CD14-positive monocyte (primary cell): ENCODE data around the gene MVB12B. TPM values are rescaled to one million over a fixed set of nuclear protein-coding genes. Genes with fewer than 3 reads are reported as not detected.

Source experiments
- DNase-seq, 3 donors: peaks; one replicate each; pipeline ENCODE4 v3.0.0-alpha.2; 2011 to 2022
- H2AFZ ChIP-seq: 2 replicates; pipeline ENCODE4 v1.6.0; 2012; ENCODE audit warnings: mild to moderate bottlenecking, low read depth, low read length, inconsistent platforms; ENCODE audit not compliant: insufficient read depth, poor library complexity, severe bottlenecking
- H3K27ac ChIP-seq, 2 donors: 1 replicate in 1 of 2; 2 replicates in 1 of 2; pipeline ENCODE4 v1.5.1; 2012 to 2013; ENCODE audit warnings: low read length in 2 of 2, control low read depth in 1 of 2, inconsistent platforms in 1 of 2, low read depth in 1 of 2, mild to moderate bottlenecking in 1 of 2
- H3K27me3 ChIP-seq, 2 donors: one replicate each; pipeline versions ENCODE4 v1.6.0 to v1.6.1; 2011 to 2013; ENCODE audit warnings: low read length in 2 of 2; ENCODE audit not compliant: control insufficient read depth in 2 of 2, insufficient read depth in 2 of 2
- H3K36me3 ChIP-seq, 2 donors: replicated peaks in 1 of 2; 1 replicate in 1 of 2; 2 replicates in 1 of 2; pipeline versions ENCODE4 v1.5.1 to v1.6.1; 2012 to 2013; ENCODE audit warnings: low read length in 2 of 2, control low read depth in 1 of 2, inconsistent platforms in 1 of 2, mild to moderate bottlenecking in 1 of 2; ENCODE audit not compliant: insufficient read depth in 2 of 2, control insufficient read depth in 1 of 2
- H3K4me1 ChIP-seq, 2 donors: 1 replicate in 1 of 2; 2 replicates in 1 of 2; pipeline versions ENCODE4 v1.5.1 to v1.6.1; 2012 to 2013; ENCODE audit warnings: low read length in 2 of 2, control low read depth in 1 of 2, inconsistent platforms in 1 of 2, mild to moderate bottlenecking in 1 of 2, moderate library complexity in 1 of 2; ENCODE audit not compliant: insufficient read depth in 2 of 2, control insufficient read depth in 1 of 2
- H3K4me2 ChIP-seq: replicated peaks from 2 replicates; pipeline ENCODE3; 2012; ENCODE audit warnings: low read length, moderate library complexity, mild to moderate bottlenecking; ENCODE audit not compliant: poor library complexity, severe bottlenecking; ENCODE audit errors: extremely low read depth
- H3K4me3 ChIP-seq, 3 experiments: fragments of 200-600 bp in 1 of 3; sonication (generic) in 1 of 3; replicated peaks in 1 of 3; 1 replicate in 2 of 3; 2 replicates in 1 of 3; pipeline ENCODE4 v1.5.1; 2011 to 2013; ENCODE audit warnings: low read length in 3 of 3, mild to moderate bottlenecking in 3 of 3, control low read depth in 2 of 3, low read depth in 2 of 3, inconsistent platforms in 1 of 3, moderate library complexity in 1 of 3
- H3K79me2 ChIP-seq: 2 replicates; pipeline ENCODE4 v1.6.0; 2012; ENCODE audit warnings: mild to moderate bottlenecking, control low read depth, inconsistent platforms, low read length, moderate library complexity; ENCODE audit not compliant: insufficient read depth
- H3K9ac ChIP-seq: 2 replicates; pipeline ENCODE4 v1.6.0; 2017; ENCODE audit warnings: low read length, mild to moderate bottlenecking; ENCODE audit not compliant: insufficient read depth, poor library complexity, severe bottlenecking
- H3K9me3 ChIP-seq, 2 donors: replicated peaks in 1 of 2; 1 replicate in 1 of 2; 2 replicates in 1 of 2; pipeline versions ENCODE4 v1.5.1 to v1.6.1; 2012 to 2013; ENCODE audit warnings: low read length in 2 of 2, control low read depth in 1 of 2; ENCODE audit not compliant: control insufficient read depth in 1 of 2, insufficient read depth in 1 of 2
- H4K20me1 ChIP-seq: 2 replicates; pipeline ENCODE4 v1.6.0; 2012; ENCODE audit warnings: mild to moderate bottlenecking, low read length, control low read depth, moderate library complexity; ENCODE audit not compliant: insufficient read depth
- H3K27ac Mint-ChIP-seq, 7 donors: one replicate each; pipeline ENCODE4 v1.8.0; 2020; ENCODE audit warnings: mild to moderate bottlenecking in 7 of 7, mixed read lengths in 7 of 7, moderate library complexity in 6 of 7, inconsistent platforms in 2 of 7
- H3K27me3 Mint-ChIP-seq, 3 donors: one replicate each; pipeline ENCODE4 v1.8.0; 2021 to 2022; ENCODE audit warnings: low read depth in 3 of 3, mild to moderate bottlenecking in 3 of 3, mixed read lengths in 3 of 3, moderate library complexity in 3 of 3, inconsistent platforms in 1 of 3
- H3K36me3 Mint-ChIP-seq, 2 donors: one replicate each; pipeline ENCODE4 v1.8.0; 2020; ENCODE audit warnings: mixed read lengths in 2 of 2, inconsistent platforms in 1 of 2, mild to moderate bottlenecking in 1 of 2
- H3K4me1 Mint-ChIP-seq: one replicate; pipeline ENCODE4 v1.8.0; 2020; ENCODE audit warnings: mild to moderate bottlenecking, mixed read lengths
- H3K4me3 Mint-ChIP-seq, 2 donors: one replicate each; pipeline ENCODE4 v1.8.0; 2020; ENCODE audit warnings: mild to moderate bottlenecking in 2 of 2, mixed read lengths in 2 of 2, moderate library complexity in 1 of 2
- H3K9me3 Mint-ChIP-seq, 7 donors: one replicate each; pipeline ENCODE4 v1.8.0; 2020 to 2022; ENCODE audit warnings: mixed read lengths in 7 of 7, mild to moderate bottlenecking in 6 of 7, moderate library complexity in 6 of 7, inconsistent platforms in 2 of 7
- CTCF ChIP-seq: fragments of 200-600 bp; IDR thresholded peaks from one replicate; pipeline ENCODE4 v1.8.0; 2022; ENCODE audit warnings: antibody characterized with exemption, mild to moderate bottlenecking
- WGBS: methylation state at CpG from one replicate; pipeline ENCODE4 v1.1.5; 2013; ENCODE audit warnings: missing lambda C conversion rate; ENCODE audit not compliant: insufficient coverage; 5-methylcytosine and 5-hydroxymethylcytosine counted together
- intact Hi-C, 2 donors: fragments of 100-400 bp; cut with micrococcal nuclease; formaldehyde crosslinking; loops; one replicate each; pipeline versions ENCODE4 v1.15.0 to v1.15.1; 2023
- polyA plus RNA-seq, 3 donors: library from polyadenylated mRNA; depleted of rRNA in 1 of 3; unstranded in 2 of 3; stranded (reverse) in 1 of 3; fragments of 300-500 nt in 2 of 3; fragments of >200 nt in 1 of 3; fragmentation: Illumina TruSeq in 2 of 3; gene quantifications; 1 replicate in 2 of 3; 2 replicates in 1 of 3; pipeline ENCODE4 v1.2.3, GENCODE V29; 2012 to 2021

The MVB12B gene
- polyA plus RNA-seq, 3 donors = 2.8 to 8.1 (median 3.5) TPM

GRCh38 chr9:126448136-126448535 lies 121.5 kb downstream of the MVB12B start:
- Mint-ChIP-seq H3K36me3 (peaks cover 29 to 38% of the 10 kb centered on the region in 2 donors), H3K9me3 (no peaks in the 10 kb centered on the region), H3K4me1 (peaks cover 25% of the 10 kb centered on the region), H3K4me3 (no peak overlapping the region), H3K27ac (peak overlapping the region in 3 of 7 donors; percentile 3 to 41 (median 8)), H3K27me3 (peaks cover 0 to 2% (median 0%) of the 10 kb centered on the region in 3 donors)
- peaks cover 11 to 16% of the 10 kb centered on the region in 2 donors for H3K4me1 ChIP-seq
- H3K9ac ChIP-seq = no peak overlapping the region
- intact Hi-C loops = no loop called here
- H3K4me3 ChIP-seq = no peak overlapping the region
- no peak overlapping the region for H2AFZ ChIP-seq
- no peaks in the 10 kb centered on the region for H3K79me2 ChIP-seq
- TF ChIP-seq CTCF = no peak
- DNase-seq = no peak
- peaks cover 0 to 11% of the 10 kb centered on the region in 2 donors for H3K36me3 ChIP-seq
- H3K9me3 ChIP-seq = no peaks in the 10 kb centered on the region
- H3K27me3 ChIP-seq = no peaks in the 10 kb centered on the region
- H4K20me1 ChIP-seq = no peaks in the 10 kb centered on the region
- no peak overlapping the region for H3K27ac ChIP-seq
- WGBS = 80% methylated on average over 1 of the region's 2 CpGs
- H3K4me2 ChIP-seq = no peak overlapping the region

GRCh38 chr9:126448865-126449577 lies 122.4 kb downstream of the MVB12B start:
- Histone ChIP-seq H3K4me2 (no peak overlapping the region), H2AFZ (no peak overlapping the region), H3K27ac (no peak overlapping the region), H4K20me1 (no peaks in the 10 kb centered on the region), H3K4me3 (no peak overlapping the region), H3K9ac (no peak overlapping the region), H3K4me1 (peaks cover 6 to 7% of the 10 kb centered on the region in 2 donors), H3K27me3 (no peaks in the 10 kb centered on the region), H3K36me3 (peaks cover 0 to 11% of the 10 kb centered on the region in 2 donors), H3K79me2 (no peaks in the 10 kb centered on the region), H3K9me3 (no peaks in the 10 kb centered on the region)
- no peak overlapping the region for H3K27ac Mint-ChIP-seq
- no peaks in the 10 kb centered on the region for H3K9me3 Mint-ChIP-seq
- no peak for TF ChIP-seq CTCF
- H3K4me3 Mint-ChIP-seq = no peak overlapping the region
- intact Hi-C loops = no loop called here
- peaks cover 0 to 2% (median 0%) of the 10 kb centered on the region in 3 donors for H3K27me3 Mint-ChIP-seq
- 93% methylated on average over 13 of the region's 14 CpGs for WGBS
- peaks cover 33 to 41% of the 10 kb centered on the region in 2 donors for H3K36me3 Mint-ChIP-seq
- H3K4me1 Mint-ChIP-seq = peaks cover 20% of the 10 kb centered on the region
- no peak for DNase-seq
